SU-DHL-6 (cell line): Measurements from ENCODE around the gene FAM53B.
A peak's percentile ranks its signal among the peaks of the same experiment; 100 is the strongest.

Experiments
- H2AFZ ChIP-seq: fragments of 200-600 bp; sonication (generic); 2 replicates; pipeline ENCODE4 v1.6.1; 2014; ENCODE audit warnings: low read depth, mild to moderate bottlenecking, moderate library complexity, mixed read lengths, antibody characterized with exemption, low read length; ENCODE audit not compliant: severe bottlenecking
- H3F3A ChIP-seq: fragments of 200-600 bp; shearing (Covaris generic); 2 replicates; pipeline ENCODE4 v1.6.0; 2016; ENCODE audit warnings: antibody characterized with exemption, mild to moderate bottlenecking; ENCODE audit not compliant: insufficient read depth
- H3K27ac ChIP-seq: fragments of 200-600 bp; sonication (generic); 2 replicates; pipeline ENCODE4 v1.5.1; 2016; ENCODE audit warnings: low read depth, mild to moderate bottlenecking, low read length, moderate library complexity, mixed read lengths
- H3K27me3 ChIP-seq: fragments of 200-600 bp; sonication (generic), shearing (Covaris generic); 2 replicates; pipeline ENCODE4 v1.6.0; 2014; ENCODE audit warnings: mild to moderate bottlenecking, low read length
- H3K36me3 ChIP-seq: fragments of 200-600 bp; sonication (generic); 2 replicates; pipeline ENCODE4 v1.6.1; 2014; ENCODE audit warnings: mild to moderate bottlenecking, low read length, mixed read lengths
- H3K4me2 ChIP-seq: fragments of 300-600, 200-600 bp; shearing (Covaris generic), sonication (generic); 2 replicates; pipeline ENCODE4 v1.6.0; 2014; ENCODE audit warnings: low read length, low read depth, mild to moderate bottlenecking; ENCODE audit not compliant: poor library complexity, severe bottlenecking
- H3K4me3 ChIP-seq: fragments of 200-600 bp; sonication (generic); 2 replicates; pipeline ENCODE4 v1.5.1; 2014; ENCODE audit warnings: antibody characterized with exemption, low read length, mild to moderate bottlenecking, mixed read lengths; ENCODE audit not compliant: insufficient read depth, poor library complexity, severe bottlenecking
- H3K79me2 ChIP-seq: fragments of 200-600 bp; sonication (generic); 2 replicates; pipeline ENCODE4 v1.6.1; 2014; ENCODE audit warnings: mild to moderate bottlenecking, low read length, moderate library complexity; ENCODE audit not compliant: insufficient read depth
- H3K9ac ChIP-seq: fragments of 200-600 bp; sonication (generic); 2 replicates; pipeline ENCODE4 v1.7.0; 2014; ENCODE audit warnings: mild to moderate bottlenecking, low read length
- H3K9me2 ChIP-seq: fragments of 200-600 bp; sonication (generic); replicated peaks from 2 replicates; pipeline ENCODE4 v1.6.1; 2014; ENCODE audit warnings: low read length; ENCODE audit not compliant: insufficient read depth
- H3K9me3 ChIP-seq: fragments of 200-600 bp; sonication (generic); 2 replicates; pipeline ENCODE4 v1.6.1; 2014; ENCODE audit warnings: low read length, mixed read lengths; ENCODE audit not compliant: insufficient read depth
- H4K20me1 ChIP-seq: fragments of 200-600 bp; sonication (generic); 2 replicates; pipeline ENCODE4 v1.6.1; 2014; ENCODE audit warnings: low read depth, mild to moderate bottlenecking, antibody characterized with exemption, low read length, moderate library complexity, mixed read lengths
- CTCF ChIP-seq: fragments of 200-600 bp; sonication (generic); IDR thresholded peaks from one replicate; pipeline ENCODE4 v1.5.1; 2017; ENCODE audit warnings: antibody characterized with exemption, mild to moderate bottlenecking, low read length, moderate library complexity; ENCODE audit not compliant: insufficient read depth, poor library complexity, severe bottlenecking
- EZH2phosphoT487 ChIP-seq: fragments of 200-600 bp; sonication (generic), shearing (Covaris generic); conservative IDR thresholded peaks from 2 replicates; pipeline ENCODE4 v1.6.1; 2018; ENCODE audit warnings: mild to moderate bottlenecking, antibody characterized with exemption, low read length, moderate library complexity, mixed read lengths

FAM53B gene

GRCh38 chr10:124737221-124737620 is 7.0 kb downstream of the FAM53B start:
- peaks cover 100% of the 10 kb centered on the region for H3K79me2 ChIP-seq
- no peaks in the 10 kb centered on the region for H3K9me3 ChIP-seq
- peak overlapping the region; percentile 97 for H3K27ac ChIP-seq
- peaks cover 4% of the 10 kb centered on the region; the same call in 1 of the 2 replicates for H4K20me1 ChIP-seq
- H3K4me3 ChIP-seq, result peak overlapping the region; percentile 26
- H3K27me3 ChIP-seq, result no peaks in the 10 kb centered on the region
- TF ChIP-seq EZH2phosphoT487 (no peak), CTCF (no peak)
- H3K9ac ChIP-seq, result peak overlapping the region; percentile 98
- no peaks in the 10 kb centered on the region for H3K9me2 ChIP-seq
- H2AFZ ChIP-seq, result no peak overlapping the region
- peaks cover 34% of the 10 kb centered on the region for H3F3A ChIP-seq
- H3K4me2 ChIP-seq, result peak overlapping the region; percentile 95
- H3K36me3 ChIP-seq, result no peaks in the 10 kb centered on the region

- Histone ChIP-seq H4K20me1 (peaks cover 4% of the 10 kb centered on the region; the same call in 1 of the 2 replicates), H3F3A (peaks cover 28% of the 10 kb centered on the region), H3K9ac (peak overlapping the region; percentile 98), H3K27me3 (no peaks in the 10 kb centered on the region), H3K9me2 (no peaks in the 10 kb centered on the region), H3K9me3 (no peaks in the 10 kb centered on the region), H3K27ac (peak overlapping the region; percentile 97), H3K4me3 (peak overlapping the region; percentile 26), H3K79me2 (peaks cover 100% of the 10 kb centered on the region), H2AFZ (no peak overlapping the region), H3K4me2 (peak overlapping the region; percentile 95), H3K36me3 (no peaks in the 10 kb centered on the region)
- TF ChIP-seq EZH2phosphoT487 (no peak), CTCF (no peak)
Measured at GRCh38 chr10:124736491-124737136, 7.6 kb downstream of the FAM53B start.

- H3K27ac ChIP-seq, result peak overlapping the region; percentile 97
- no peaks in the 10 kb centered on the region for H3K9me3 ChIP-seq
- H2AFZ ChIP-seq, result no peak overlapping the region
- no peak for TF ChIP-seq CTCF
- no peak for TF ChIP-seq EZH2phosphoT487
- H3K27me3 ChIP-seq, result no peaks in the 10 kb centered on the region
- no peaks in the 10 kb centered on the region for H3K36me3 ChIP-seq
- peaks cover 4% of the 10 kb centered on the region; the same call in 1 of the 2 replicates for H4K20me1 ChIP-seq
- peaks cover 100% of the 10 kb centered on the region for H3K79me2 ChIP-seq
- H3K4me2 ChIP-seq, result peak overlapping the region; percentile 95
- H3F3A ChIP-seq, result peaks cover 20% of the 10 kb centered on the region
- peak overlapping the region; percentile 98 for H3K9ac ChIP-seq
- H3K9me2 ChIP-seq, result no peaks in the 10 kb centered on the region
- peak overlapping the region; percentile 26 for H3K4me3 ChIP-seq
Measured at GRCh38 chr10:124735491-124736286, 8.5 kb downstream of the FAM53B start.
